IMR-90 (cell line): ENCODE results near the gene EIF2S2. TPM values are rescaled to one million over a fixed set of nuclear protein-coding genes. Genes with fewer than 3 reads are reported as not detected.

Experiments used
- ATAC-seq: fragments of 200-7000 bp; cut with Tn5 transposase; 2 replicates; pipeline ENCODE4 v1.9.1; 2020; ENCODE audit warnings: low read depth, mild to moderate bottlenecking, moderate library complexity
- BruUV-seq: library from RNA; stranded (reverse); fragments of 400-500 nt; replicated peaks from 2 replicates; lab custom pipeline; 2021; lab: Mats Ljungman, UMichigan
- CTCF ChIA-PET: fragments of 300-600 bp; formaldehyde crosslinking; extraction: SDS; loops from one replicate; lab custom pipeline; 2021; ENCODE audit warnings: antibody characterized with exemption; lab: Yijun Ruan, JAX
- POLR2A ChIA-PET: fragments of 300-600 bp; sonication (Branson Sonifier 250); formaldehyde crosslinking; loops from one replicate; lab custom pipeline; 2022; ENCODE audit warnings: antibody characterized with exemption; ENCODE audit not compliant: unreplicated experiment; lab: Charles Lee
- DNase-seq: peaks from one replicate; pipeline ENCODE4 v3.0.0; 2013
- H2AFZ ChIP-seq: replicated peaks from 2 replicates; pipeline ENCODE3; 2013; ENCODE audit warnings: low read length, mild to moderate bottlenecking; ENCODE audit not compliant: poor library complexity
- H2AK5ac ChIP-seq: 2 replicates; pipeline ENCODE4 v1.6.1; 2013; ENCODE audit warnings: low read depth, low read length, inconsistent platforms
- H2AK9ac ChIP-seq: replicated peaks from 2 replicates; pipeline ENCODE3; 2013; ENCODE audit warnings: mild to moderate bottlenecking, low read depth, low read length, moderate library complexity; ENCODE audit not compliant: poor library complexity
- H2BK120ac ChIP-seq: 2 replicates; pipeline ENCODE4 v1.6.1; 2013; ENCODE audit warnings: low read depth, low read length, inconsistent platforms
- H2BK15ac ChIP-seq: 3 replicates; pipeline ENCODE4 v1.6.1; 2013; ENCODE audit warnings: low read depth, low read length, inconsistent platforms
- H2BK20ac ChIP-seq: 2 replicates; pipeline ENCODE4 v1.6.1; 2013; ENCODE audit warnings: low read depth, mild to moderate bottlenecking, inconsistent platforms, low read length, moderate library complexity
- H2BK5ac ChIP-seq: 2 replicates; pipeline ENCODE4 v1.6.1; 2013; ENCODE audit warnings: mild to moderate bottlenecking, low read depth, low read length, inconsistent platforms; ENCODE audit not compliant: poor library complexity, severe bottlenecking
- H3K14ac ChIP-seq: replicated peaks from 2 replicates; pipeline ENCODE4 v1.6.1; 2013; ENCODE audit warnings: low read depth, low read length, inconsistent platforms
- H3K18ac ChIP-seq: 2 replicates; pipeline ENCODE4 v1.6.1; 2013; ENCODE audit warnings: low read depth, low read length, control low read depth
- H3K23ac ChIP-seq: 2 replicates; pipeline ENCODE4 v1.6.1; 2013; ENCODE audit warnings: low read depth, low read length, inconsistent platforms
- H3K27ac ChIP-seq: 2 replicates; pipeline ENCODE4 v1.5.1; 2013; ENCODE audit warnings: mild to moderate bottlenecking, control low read depth, low read length; ENCODE audit not compliant: insufficient read depth
- H3K27me3 ChIP-seq: 2 replicates; pipeline ENCODE4 v1.6.1; 2013; ENCODE audit warnings: low read length; ENCODE audit not compliant: control insufficient read depth, insufficient read depth
- H3K36me3 ChIP-seq: 2 replicates; pipeline ENCODE4 v1.6.1; 2013; ENCODE audit warnings: low read length, mixed read lengths; ENCODE audit not compliant: control insufficient read depth, insufficient read depth
- H3K4ac ChIP-seq: 2 replicates; pipeline ENCODE4 v1.6.1; 2013; ENCODE audit warnings: low read depth, low read length, inconsistent platforms
- H3K4me1 ChIP-seq: 2 replicates; pipeline ENCODE4 v1.6.1; 2013; ENCODE audit warnings: low read length, mixed read lengths; ENCODE audit not compliant: control insufficient read depth, insufficient read depth
- H3K4me2 ChIP-seq: 2 replicates; pipeline ENCODE4 v1.6.1; 2013; ENCODE audit warnings: low read depth, mild to moderate bottlenecking, control low read depth, low read length, moderate library complexity
- H3K4me3 ChIP-seq: 2 replicates; pipeline ENCODE4 v1.5.1; 2013; ENCODE audit warnings: low read depth, mild to moderate bottlenecking, control low read depth, low read length, moderate library complexity; ENCODE audit not compliant: insufficient read depth
- H3K56ac ChIP-seq: 2 replicates; pipeline ENCODE4 v1.6.1; 2013; ENCODE audit warnings: low read length, inconsistent platforms; ENCODE audit not compliant: insufficient read depth; ENCODE audit errors: extremely low read depth
- H3K79me1 ChIP-seq, 2 experiments: 2 replicates each; pipeline ENCODE4 v1.6.1; 2013; ENCODE audit warnings: low read length in 2 of 2, inconsistent platforms in 1 of 2, low read depth in 1 of 2
- H3K9ac ChIP-seq: 2 replicates; pipeline ENCODE4 v1.6.1; 2013; ENCODE audit warnings: low read depth, low read length, control low read depth
- H3K9me1 ChIP-seq: 2 replicates; pipeline ENCODE4 v1.6.1; 2013; ENCODE audit warnings: low read length, inconsistent platforms; ENCODE audit not compliant: insufficient read depth
- H3K9me3 ChIP-seq: 2 replicates; pipeline ENCODE4 v1.6.1; 2013; ENCODE audit warnings: low read length; ENCODE audit not compliant: control insufficient read depth, insufficient read depth
- H4K20me1 ChIP-seq: 2 replicates; pipeline ENCODE4 v1.6.1; 2013; ENCODE audit warnings: low read length, inconsistent platforms; ENCODE audit not compliant: insufficient read depth
- H4K5ac ChIP-seq: 2 replicates; pipeline ENCODE4 v1.6.1; 2013; ENCODE audit warnings: mild to moderate bottlenecking, low read depth, low read length, control low read depth
- H4K8ac ChIP-seq, 2 experiments: 2 replicates each; pipeline ENCODE4 v1.6.1; 2013; ENCODE audit warnings: low read depth in 2 of 2, low read length in 2 of 2, control low read depth in 1 of 2, inconsistent platforms in 1 of 2
- H4K91ac ChIP-seq: 2 replicates; pipeline ENCODE4 v1.6.1; 2013; ENCODE audit warnings: low read depth, low read length, inconsistent platforms; ENCODE audit not compliant: insufficient read depth
- BHLHE40 ChIP-seq: fragments of 150-350 bp; IDR thresholded peaks from 2 replicates; pipeline ENCODE4 v1.6.1; 2016; ENCODE audit warnings: mild to moderate bottlenecking, low read depth, low read length
- ELK1 ChIP-seq: fragments of 150-350 bp; IDR thresholded peaks from 2 replicates; pipeline ENCODE4 v1.6.1; 2016; ENCODE audit warnings: low read depth, mild to moderate bottlenecking, low read length, moderate library complexity, borderline replicate concordance
- MAFK ChIP-seq: IDR thresholded peaks from 2 replicates; pipeline ENCODE4 v1.6.1; 2012; ENCODE audit warnings: low read depth, low read length, improper control_type of control experiment
- NFE2L2 ChIP-seq: fragments of 150-350 bp; IDR thresholded peaks from 2 replicates; pipeline ENCODE4 v1.6.1; 2016; ENCODE audit warnings: low read depth, mild to moderate bottlenecking, low read length
- RFX5 ChIP-seq: IDR thresholded peaks from 2 replicates; pipeline ENCODE4 v1.8.0; 2012; ENCODE audit warnings: low read depth, mild to moderate bottlenecking, low read length, moderate library complexity
- SMC3 ChIP-seq: fragments of 150-350 bp; IDR thresholded peaks from 2 replicates; pipeline ENCODE4 v1.6.1; 2016; ENCODE audit warnings: low read depth, mild to moderate bottlenecking, antibody characterized with exemption, low read length, moderate library complexity
- USF2 ChIP-seq: fragments of 150-350 bp; IDR thresholded peaks from 2 replicates; pipeline ENCODE4 v1.6.1; 2017; ENCODE audit warnings: mild to moderate bottlenecking, antibody characterized with exemption, low read length, low read depth
- WGBS, 2 experiments: methylation state at CpG; one replicate each; pipeline versions ENCODE4 v1.1.5 to v1.1.7; 2013; ENCODE audit warnings: missing lambda C conversion rate in 2 of 2; ENCODE audit not compliant: insufficient read length in 1 of 2; ENCODE audit errors: extremely low coverage in 2 of 2; 5-methylcytosine and 5-hydroxymethylcytosine counted together
- dilution Hi-C: fragments of 300-500 bp; cut with HindIII; formaldehyde crosslinking; loops from one replicate; pipeline ENCODE4 v1.14.3; 2018; ENCODE audit warnings: low sequenced_read_pairs; ENCODE audit not compliant: unreplicated experiment
- in situ Hi-C: fragments of 300-500 bp; cut with MboI; formaldehyde crosslinking; loops from 3 replicates; pipeline ENCODE4 v1.14.3; 2019; ENCODE audit warnings: low sequenced_read_pairs, inconsistent platforms, mixed read lengths
- intact Hi-C: fragments of 100-400 bp; cut with micrococcal nuclease; formaldehyde crosslinking; loops from 2 replicates; pipeline ENCODE4 v1.10.0; 2022
- polyA plus RNA-seq, 3 experiments: library from polyadenylated mRNA; depleted of rRNA; stranded (reverse); fragments of >200 nt; gene quantifications; 2 replicates each; pipeline ENCODE4 v1.2.3, GENCODE V29; 2012; ENCODE audit warnings: low replicate concordance in 1 of 3
- total RNA-seq: library from RNA; depleted of rRNA; stranded (reverse); fragments of >200 nt; gene quantifications from 2 replicates; pipeline ENCODE4 v1.2.3, GENCODE V29; 2012

EIF2S2 gene
- total and polyA plus RNA-seq, 2 of the 4 experiments (the other 2 are of a cell fraction) = 61.7 to 66.9 TPM

GRCh38 chr20:34040300-34040995 is 71.6 kb downstream of the EIF2S2 start:
- H2BK20ac ChIP-seq = no peak overlapping the region
- no TSS peak for BruUV-seq
- H2BK15ac ChIP-seq = no peak overlapping the region
- POLR2A ChIA-PET = no interaction called here
- no peak overlapping the region for H3K14ac ChIP-seq
- no peak overlapping the region for H3K4me2 ChIP-seq
- peaks cover 30% of the 10 kb centered on the region for H3K9me1 ChIP-seq
- H3K4me1 ChIP-seq = peaks cover 19% of the 10 kb centered on the region
- no peak overlapping the region for H3K4ac ChIP-seq
- no peak overlapping the region for H2BK120ac ChIP-seq
- intact Hi-C loops = no loop called here
- H3K79me1 ChIP-seq = peaks cover 46 to 94% of the 10 kb centered on the region in 2 experiments
- no peak overlapping the region for H2AK9ac ChIP-seq
- no peak overlapping the region for H3K56ac ChIP-seq
- H4K5ac ChIP-seq = no peak overlapping the region
- no peak overlapping the region for H2AFZ ChIP-seq
- no peak overlapping the region for H3K27ac ChIP-seq
- dilution Hi-C loops = no loop called here
- no peak overlapping the region for H3K18ac ChIP-seq
- in situ Hi-C loops = no loop called here
- no peak overlapping the region for H4K91ac ChIP-seq
- WGBS, 2 experiments = 40% methylated on average over 1 of the region's 9 CpGs; no CpG with 5 or more reads in 1 of the 2 experiments
- no peak for ATAC-seq
- 0 out of 2 replicates have a peak, but pooled peaks cover 3% of the 10 kb centered on the region for H3K36me3 ChIP-seq
- no peak overlapping the region for H2BK5ac ChIP-seq
- no peak overlapping the region for H3K23ac ChIP-seq
- no peak overlapping the region for H3K9ac ChIP-seq
- CTCF ChIA-PET = interaction anchor here (0.9 kb wide), 1 partner anchor 9 kb away, joined by 3 read pairs; no protein-coding TSS in a partner anchor
- no peak overlapping the region for H4K8ac ChIP-seq
- H3K27me3 ChIP-seq = no peaks in the 10 kb centered on the region
- no peak for DNase-seq
- H2AK5ac ChIP-seq = no peak overlapping the region
- TF ChIP-seq SMC3 (no peak), USF2 (no peak), BHLHE40 (no peak), MAFK (no peak), NFE2L2 (no peak), RFX5 (no peak), ELK1 (no peak)
- no peaks in the 10 kb centered on the region for H3K9me3 ChIP-seq
- H4K20me1 ChIP-seq = peaks cover 87% of the 10 kb centered on the region
- no peak overlapping the region for H3K4me3 ChIP-seq
